DMS114 treated with DMSO at 0.1 percent for 48 hours (cell line): ENCODE measurements around the gene LEKR1.

Experiments
- DNase-seq: peaks from one replicate; lab custom pipeline; 2025; ENCODE audit not compliant: unreplicated experiment; lab: John Stamatoyannopoulos, UW

LEKR1 gene

GRCh38 chr3:157094301-157094700 lies 268.1 kb downstream of the LEKR1 start:
- DNase-seq: no peak

DNA sequence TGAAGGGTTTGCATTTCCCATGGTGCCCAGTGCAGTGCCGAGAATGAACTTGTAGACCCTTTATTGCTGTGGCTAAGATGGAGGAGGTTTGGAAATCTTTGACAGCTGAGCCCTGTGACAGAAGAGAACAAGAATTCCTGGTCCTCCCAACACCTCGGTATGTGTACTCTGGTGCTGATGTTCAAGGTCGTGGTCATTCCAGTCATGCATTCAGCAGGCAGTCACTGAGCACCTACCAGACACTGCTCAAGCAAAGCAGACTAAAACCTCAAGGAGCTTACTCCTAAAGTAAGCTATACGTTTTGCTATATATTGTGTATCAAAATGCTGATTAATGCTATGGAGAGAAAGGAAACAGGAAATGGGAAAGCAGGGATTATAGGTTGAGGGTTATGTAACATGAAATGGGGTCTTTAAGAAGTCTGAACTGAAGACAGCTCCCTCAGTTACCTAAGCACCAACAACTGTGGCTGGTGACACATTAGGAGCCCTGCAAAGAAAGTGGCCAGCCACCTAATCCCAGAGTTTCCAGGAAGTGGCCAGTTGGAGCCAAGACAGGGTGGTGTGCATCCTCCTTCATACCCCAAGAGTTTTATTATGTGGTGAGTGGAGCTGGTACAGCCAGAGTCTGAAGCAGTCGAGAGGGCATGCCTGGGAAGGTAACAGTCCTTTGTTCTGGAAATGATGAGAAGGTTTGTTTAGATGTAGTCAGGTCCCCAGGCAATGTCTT lies 268.8 kb downstream of the LEKR1 start:
- no peak for DNase-seq
